Activated CD8-positive, alpha-beta memory T cell treated with anti-CD3 and anti-CD28 coated beads, Interleukin-2, amount 50 U/mL, for 48 hours (primary cell): Measurements from ENCODE around the gene MAVS.

ENCODE experiments used
- DNase-seq: peaks from one replicate; pipeline ENCODE4 v3.0.0-alpha.2; 2020

MAVS gene

DNA sequence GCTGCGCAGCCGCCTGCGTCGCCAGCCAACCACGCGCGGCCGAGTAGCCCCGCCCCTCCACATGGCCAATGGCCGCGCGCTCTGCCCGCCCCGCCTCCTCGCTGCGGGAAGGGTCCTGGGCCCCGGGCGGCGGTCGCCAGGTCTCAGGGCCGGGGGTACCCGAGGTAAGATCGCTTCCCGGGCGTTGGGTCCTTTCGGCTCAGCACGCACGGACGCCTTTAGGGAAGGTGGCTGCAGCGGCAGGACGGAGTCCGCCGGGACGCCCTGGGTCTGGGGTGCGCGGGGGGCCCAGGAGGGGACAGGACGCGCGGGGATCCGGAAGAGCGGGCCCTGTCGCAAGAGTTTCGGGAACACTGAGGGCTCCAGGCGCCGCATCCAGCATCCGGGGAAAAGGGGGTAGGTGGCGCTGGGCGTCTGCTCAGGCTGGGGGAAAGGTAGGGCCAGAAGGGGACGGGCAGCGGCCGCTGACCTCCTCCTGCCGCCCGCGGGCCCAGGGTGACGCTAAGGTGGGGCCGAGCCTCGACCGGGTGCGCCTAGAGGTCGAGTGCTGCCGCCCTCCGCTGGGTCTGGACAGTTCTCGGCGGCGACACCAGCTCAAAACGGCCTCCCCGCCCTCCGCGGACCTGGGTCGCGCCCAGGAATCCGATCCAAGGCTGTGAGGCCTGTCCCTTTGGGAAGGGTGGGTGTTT is at the start of gene MAVS:
Gene MAVS, plus strand, starts transcription at position 95 of the 689 bp plus-strand sequence. CDS start 7,791 bp downstream, outside the sequence.
- DNase-seq: peak; percentile 93

DNA sequence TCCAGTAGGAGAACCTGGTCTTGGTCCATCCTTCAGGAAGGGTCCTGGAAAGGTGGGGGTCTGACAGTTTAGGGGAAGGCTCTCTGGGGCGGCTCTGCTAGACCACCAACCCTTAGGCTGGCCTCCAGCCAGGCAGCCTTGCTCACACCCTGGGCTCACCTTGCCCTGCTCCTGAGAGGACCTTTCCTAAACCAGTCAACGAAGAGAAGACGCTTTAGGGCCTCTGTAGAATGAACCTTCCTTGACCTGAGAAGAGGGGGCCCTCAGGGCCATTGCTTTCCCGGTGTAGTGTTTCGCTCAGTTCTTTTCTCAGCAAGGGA is 49.4 kb upstream of the MAVS start:
- no peak for DNase-seq

DNA sequence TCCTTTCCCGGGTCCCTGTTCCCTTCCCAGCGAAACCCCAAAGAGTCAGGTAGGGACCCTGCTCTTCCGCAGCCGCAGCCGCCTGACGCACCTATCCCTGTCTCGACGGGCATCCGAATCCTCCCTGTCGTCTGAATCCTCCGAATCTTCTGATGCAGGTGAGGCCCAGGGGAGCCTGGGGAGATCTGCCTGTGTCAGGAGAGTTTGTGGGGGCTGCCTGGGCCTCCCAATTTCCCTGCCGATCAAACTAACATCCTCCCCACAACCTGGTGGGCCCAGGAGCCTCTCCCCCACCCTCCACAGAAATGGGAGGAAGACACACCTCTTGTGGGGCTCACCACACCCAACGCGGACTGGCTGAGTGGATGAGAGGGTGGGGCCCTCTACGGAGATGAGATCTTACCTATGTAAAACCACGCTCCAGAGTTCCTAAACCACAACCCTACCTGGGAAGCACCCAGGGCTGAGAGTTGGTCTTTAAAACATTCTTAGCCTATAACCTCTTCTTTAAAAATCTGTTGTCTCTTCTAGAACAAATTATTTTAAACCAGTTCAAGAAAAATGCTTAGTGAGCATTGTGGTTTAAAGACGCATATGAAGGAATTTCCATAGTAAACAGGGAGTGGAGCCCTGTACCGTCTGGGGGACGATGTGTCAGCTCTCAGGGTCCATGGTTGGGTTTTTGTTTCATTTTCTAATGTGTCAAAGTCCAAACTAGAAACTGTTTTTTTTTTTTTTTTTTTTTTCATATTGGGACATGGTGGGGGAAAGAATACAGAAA is 48.9 kb upstream of the MAVS start:
- no peak for DNase-seq

- no peak for DNase-seq
Observed at GRCh38 chr20:3798373-3798768, 48.3 kb upstream of the MAVS start.

GRCh38 chr20:3798908-3799248 is 47.8 kb upstream of the MAVS start:
- DNase-seq: no peak

GRCh38 chr20:3800256-3800877 is 46.3 kb upstream of the MAVS start:
- DNase-seq: no peak

- no peak for DNase-seq
Observed at GRCh38 chr20:3800878-3801260, 45.8 kb upstream of the MAVS start.

DNA sequence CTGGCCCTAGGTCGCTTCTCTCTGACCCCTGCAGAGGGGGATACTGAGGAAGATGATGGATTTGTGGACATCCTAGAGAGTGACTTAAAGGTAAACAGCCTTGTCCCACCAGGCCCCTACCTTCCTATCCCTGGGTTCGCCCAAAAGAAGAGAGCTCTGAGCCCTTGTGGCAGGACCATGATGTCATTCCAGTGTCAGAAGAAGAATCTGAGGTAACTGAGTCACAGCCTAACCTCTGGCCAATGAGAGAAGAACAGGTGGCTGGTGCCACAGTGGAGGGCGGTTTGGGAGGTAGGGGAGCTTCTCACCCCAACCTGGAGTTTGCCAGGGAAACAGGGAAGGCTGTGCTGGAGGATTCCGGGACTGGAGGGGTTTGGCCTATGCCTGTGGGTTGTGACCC is 45.3 kb upstream of the MAVS start:
- DNase-seq: no peak

- DNase-seq: no peak
Observed at GRCh38 chr20:3801846-3802245, 44.8 kb upstream of the MAVS start.

GRCh38 chr20:3802524-3803239 is 44.0 kb upstream of the MAVS start:
- no peak for DNase-seq

GRCh38 chr20:3803289-3803688 is 43.3 kb upstream of the MAVS start:
- no peak for DNase-seq

- DNase-seq: no peak
Observed at GRCh38 chr20:3803854-3804253, 42.8 kb upstream of the MAVS start.

- DNase-seq: no peak
Observed at GRCh38 chr20:3804254-3804751, 42.3 kb upstream of the MAVS start.

GRCh38 chr20:3804781-3805180 is 41.9 kb upstream of the MAVS start:
- no peak for DNase-seq

GRCh38 chr20:3808544-3808943 is 38.1 kb upstream of the MAVS start:
- no peak for DNase-seq

DNA sequence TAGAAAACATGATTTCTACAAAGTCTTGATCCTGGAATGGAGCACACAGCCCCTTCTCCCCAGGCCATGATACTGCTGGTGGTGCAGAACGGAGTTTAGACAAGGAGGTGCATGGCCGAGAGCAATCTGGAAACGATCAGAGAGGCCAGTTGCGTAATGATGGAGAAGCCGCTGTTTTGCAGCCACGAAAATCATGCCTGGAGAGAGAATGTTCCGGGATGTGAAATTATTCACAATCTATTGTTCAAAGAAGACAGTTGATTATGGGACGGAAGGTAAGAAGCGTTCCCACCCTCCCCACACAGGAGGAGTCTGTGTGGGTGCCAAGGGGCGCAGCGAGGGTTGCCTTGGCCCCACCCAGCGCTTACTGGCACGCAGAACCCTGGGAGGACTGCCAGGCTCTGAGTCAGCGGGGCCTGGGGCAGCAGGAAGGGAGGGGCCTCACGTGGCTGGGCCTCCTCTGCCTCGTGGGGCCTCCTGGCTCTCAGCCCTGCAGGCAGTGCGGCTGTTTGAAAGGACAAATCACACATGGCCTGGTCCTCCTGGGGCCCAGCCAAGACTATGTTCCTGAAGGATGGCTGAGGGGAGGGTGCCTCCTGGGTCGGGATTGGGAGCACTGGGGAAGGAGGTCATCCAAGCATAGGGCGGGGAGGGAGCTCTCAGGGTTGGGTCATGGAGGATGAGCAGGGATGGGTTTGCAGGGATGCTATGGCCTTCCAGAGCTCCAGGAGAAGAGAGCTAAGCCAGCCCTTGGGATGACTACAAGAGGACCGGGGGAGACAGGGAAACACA is 35.0 kb upstream of the MAVS start:
- peak; percentile 92 for DNase-seq

DNA sequence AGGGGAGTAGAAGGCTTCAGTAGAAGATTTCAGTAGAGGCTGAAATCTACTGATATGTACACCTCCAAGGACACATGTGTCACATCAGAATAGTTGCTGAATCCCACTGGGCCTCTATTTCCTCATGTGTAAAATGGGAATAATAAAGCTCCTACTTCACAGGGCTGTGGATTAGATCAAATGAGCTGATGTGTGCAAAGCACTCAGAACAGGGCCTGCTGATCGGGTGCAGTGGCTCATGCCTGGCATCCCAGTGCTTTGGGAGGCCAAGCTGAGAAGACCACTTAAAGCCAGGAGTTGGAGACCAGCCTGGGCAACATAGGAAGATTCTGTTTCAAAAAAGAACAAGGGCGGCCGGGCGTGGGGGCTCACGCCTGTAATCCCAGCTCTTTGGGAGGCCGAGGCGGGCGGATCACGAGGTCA is 34.4 kb upstream of the MAVS start:
- no peak for DNase-seq

DNA sequence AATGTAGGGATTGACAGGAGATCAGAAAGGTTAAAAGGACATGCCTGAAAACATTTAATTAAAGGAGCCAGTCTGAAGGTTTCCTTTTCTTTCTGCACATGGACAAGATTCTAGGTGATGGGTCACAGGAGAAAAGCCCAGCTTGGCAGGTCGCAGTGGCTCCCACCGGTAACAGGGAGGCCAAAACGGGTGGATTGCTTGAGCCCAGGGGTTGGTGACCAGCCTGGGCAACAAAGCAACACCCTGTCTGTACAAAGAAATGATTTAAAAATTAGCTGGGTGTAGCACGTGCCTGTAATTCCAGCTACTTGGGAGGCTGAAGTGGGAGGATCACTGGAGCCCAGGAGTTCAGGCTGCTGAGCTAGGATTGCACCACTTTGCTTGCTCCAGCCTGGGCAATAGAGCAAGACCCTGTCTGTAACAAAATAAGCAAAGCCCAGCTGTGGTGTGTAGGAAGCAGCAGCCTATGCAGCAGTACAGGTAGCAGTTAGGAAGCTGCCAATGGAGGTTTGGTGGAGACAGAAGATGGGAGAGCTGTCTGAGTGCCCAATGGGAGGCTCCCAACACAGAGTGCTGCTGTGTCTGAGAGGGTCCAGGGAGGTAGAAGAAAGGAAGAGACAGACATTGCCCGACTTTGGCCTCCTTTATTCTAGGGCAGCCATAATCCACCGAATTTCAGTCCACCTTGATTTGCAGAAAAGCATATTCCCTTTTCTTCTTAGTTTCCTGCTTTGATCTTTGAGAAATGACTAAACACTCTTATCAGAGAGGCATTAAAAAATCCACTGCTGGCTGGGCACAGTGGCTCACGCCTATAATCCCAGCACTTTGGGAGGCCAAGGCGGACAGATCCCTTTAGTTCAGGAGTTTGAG is 33.4 kb upstream of the MAVS start:
- no peak for DNase-seq

GRCh38 chr20:3813848-3814581 is 32.6 kb upstream of the MAVS start:
- DNase-seq: no peak

DNA sequence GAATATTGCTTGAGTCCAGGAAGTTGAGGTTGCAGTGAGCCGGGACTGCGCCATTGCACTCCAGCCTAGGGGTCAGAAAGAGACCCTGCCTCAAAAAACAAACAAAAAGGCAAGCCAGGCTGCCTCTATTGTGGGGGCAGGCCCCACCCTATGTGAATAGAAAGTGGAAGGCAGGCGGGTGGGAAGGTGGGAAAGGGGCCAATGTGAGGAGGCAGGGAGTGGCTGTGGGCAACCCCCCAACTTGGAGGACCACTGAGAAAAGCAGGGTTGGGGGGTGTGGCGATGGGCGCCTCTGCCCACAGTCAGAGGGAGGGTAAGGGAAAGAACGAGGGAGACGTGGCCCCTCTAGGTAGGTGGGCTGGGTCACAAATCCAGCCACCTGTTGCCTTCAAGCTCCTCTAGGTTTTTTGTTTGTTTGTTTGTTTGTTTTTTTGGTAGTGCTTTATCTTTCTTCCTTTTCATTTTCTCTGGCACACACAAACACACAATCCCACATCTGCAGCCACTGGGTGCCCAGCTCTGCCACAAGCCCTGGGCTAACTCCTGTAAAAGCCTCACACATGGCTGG is 31.6 kb upstream of the MAVS start:
- DNase-seq: no peak
